ENCODE data around the gene NMRK2.

NMRK2 gene

GRCh38 chr19:3914199-3914598 is 18.7 kb upstream of the NMRK2 start:
- TF ChIP-seq CTCF (IDR thresholded peaks at IDR 0.05; ENCODE audit: low read depth, low read length): no peak
- H3K4me3 ChIP-seq (replicated peaks in 1 of 2; ENCODE audit: low read depth in 2 of 2, low read length in 2 of 2): no peak overlapping the region
- DNase-seq (ENCODE audit: low read depth in 2 of 2): no peak

- TF ChIP-seq CTCF (IDR thresholded peaks at IDR 0.05; ENCODE audit: low read depth, low read length): no peak
- H3K4me3 ChIP-seq (replicated peaks in 1 of 2; ENCODE audit: low read depth in 2 of 2, low read length in 2 of 2): no peak overlapping the region
- DNase-seq (ENCODE audit: low read depth in 2 of 2): no peak
Measured at GRCh38 chr19:3916033-3916432, 16.8 kb upstream of the NMRK2 start.

- H3K4me3 ChIP-seq (replicated peaks in 1 of 2; ENCODE audit: low read depth in 2 of 2, low read length in 2 of 2): no peak overlapping the region
- DNase-seq (ENCODE audit: low read depth in 2 of 2): no peak
- TF ChIP-seq CTCF (IDR thresholded peaks at IDR 0.05; ENCODE audit: low read depth, low read length): no peak
Measured at GRCh38 chr19:3919793-3920192, 13.1 kb upstream of the NMRK2 start.

- DNase-seq (ENCODE audit: low read depth in 2 of 2): no peak
- H3K4me3 ChIP-seq (replicated peaks in 1 of 2; ENCODE audit: low read depth in 2 of 2, low read length in 2 of 2): no peak overlapping the region
- TF ChIP-seq CTCF (IDR thresholded peaks at IDR 0.05; ENCODE audit: low read depth, low read length): no peak
Measured at GRCh38 chr19:3923096-3923758, 9.6 kb upstream of the NMRK2 start.

GRCh38 chr19:3923912-3924311 is 9.0 kb upstream of the NMRK2 start:
- no peak overlapping the region for H3K4me3 ChIP-seq (replicated peaks in 1 of 2; ENCODE audit: low read depth in 2 of 2, low read length in 2 of 2)
- no peak for TF ChIP-seq CTCF (IDR thresholded peaks at IDR 0.05; ENCODE audit: low read depth, low read length)

GRCh38 chr19:3931041-3931440 is 1.8 kb upstream of the NMRK2 start:
- TF ChIP-seq CTCF (IDR thresholded peaks at IDR 0.05; ENCODE audit: low read depth, low read length): no peak
- DNase-seq (ENCODE audit: low read depth in 2 of 2): no peak
- no peak overlapping the region for H3K4me3 ChIP-seq (replicated peaks in 1 of 2; ENCODE audit: low read depth in 2 of 2, low read length in 2 of 2)

More at GRCh38 chr19:3923912-3924311, 9.0 kb upstream of the NMRK2 start:
- DNase-seq (ENCODE audit: low read depth in 2 of 2): no peak
